Measurements from ENCODE around the gene ANKRD34A. TPM values are rescaled to one million over a fixed set of nuclear protein-coding genes. Genes with fewer than 3 reads are reported as not detected.

Gene ANKRD34A
- total and polyA plus RNA-seq, 4 experiments from 2014 or later, result 0.60 to 2.1 (median 1.8) TPM; not detected in 1

DNA sequence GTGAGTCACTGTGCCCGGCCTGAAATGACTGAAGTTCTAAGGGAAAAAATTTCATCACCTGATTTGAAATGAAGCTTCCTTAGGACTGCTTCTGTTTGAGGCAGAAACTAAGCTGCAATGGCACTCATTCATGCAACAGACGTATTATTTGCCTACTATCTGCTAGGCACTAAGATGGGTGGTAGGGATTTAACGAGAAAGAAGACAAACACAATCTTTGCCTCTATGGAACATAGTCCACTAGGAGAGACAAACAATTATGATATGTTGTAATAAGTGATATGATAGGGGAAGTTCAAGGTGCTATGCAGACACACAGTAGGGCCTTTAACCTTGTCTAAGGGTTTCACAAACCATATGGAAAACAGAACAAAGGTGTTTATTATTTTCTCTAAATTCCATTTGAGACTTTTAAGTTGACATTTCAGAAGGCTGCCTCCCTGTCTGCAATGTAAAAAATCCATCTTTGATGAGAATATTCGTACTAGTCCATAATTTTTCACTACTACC lies 17.8 kb downstream of the ANKRD34A start:
- Mint-ChIP-seq H3K27ac (peak overlapping the region in 3 of 7 donors; percentile 0 to 76 (median 25)), H3K27me3 (no peaks in the 10 kb centered on the region), H3K4me3 (no peak overlapping the region), H3K4me1 (peaks cover 26 to 51% (median 30%) of the 10 kb centered on the region in 4 donors), H3K36me3 (peaks cover 35 to 64% of the 10 kb centered on the region in 2 donors), H3K9me3 (no peaks in the 10 kb centered on the region)
- Histone ChIP-seq H3K36me3 (ENCODE audit: insufficient read depth, low read length) (peaks cover 30% of the 10 kb centered on the region), H3K27me3 (ENCODE audit: insufficient read depth, low read length) (no peaks in the 10 kb centered on the region), H3K27ac (ENCODE audit: low read depth, low read length) (no peak overlapping the region), H3K9me3 (ENCODE audit: control insufficient read depth in 1 of 2, low read length in 2 of 2) (no peaks in the 10 kb centered on the region), H3K4me3 (ENCODE audit: low read length in 2 of 2) (no peak overlapping the region), H3K4me1 (ENCODE audit: insufficient read depth, low read length) (peaks cover 35% of the 10 kb centered on the region)
- POLR2A ChIA-PET (ENCODE audit: partially characterized antibody), result interaction anchor here (2.1 kb wide), 1 partner anchor 18 kb away, joined by 5 read pairs; the partner anchor contains the start of genes ANKRD34A and POLR3GL
- CTCF ChIA-PET (ENCODE audit: partially characterized antibody), result interaction anchor here (0.6 to 1.6 kb wide), 3 partner anchors 17 to 78 kb away, joined by 3 read pairs; partner anchors contain the start of genes ANKRD34A and POLR3GL
- no peak for DNase-seq
- intact Hi-C loops (cut with micrococcal nuclease), result no loop called here

DNA sequence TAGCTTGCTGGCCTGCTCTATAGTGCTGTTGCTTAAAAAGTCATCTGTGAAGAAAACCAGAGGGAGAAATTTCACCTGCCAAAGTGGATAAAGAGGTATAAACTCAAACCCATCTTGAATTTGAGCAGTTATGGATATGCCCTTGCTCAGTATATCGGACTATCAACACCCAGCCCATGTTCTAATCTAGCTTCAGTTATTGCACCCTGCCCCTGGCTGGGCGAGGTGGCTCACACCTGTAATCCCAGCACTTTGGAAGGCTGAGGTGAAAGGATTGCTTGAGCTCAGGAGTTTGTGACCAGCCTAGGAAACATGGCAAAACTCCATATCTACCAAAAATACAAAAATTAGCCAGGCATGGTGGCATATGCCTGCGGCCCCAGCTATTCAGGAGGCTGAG lies 19.8 kb downstream of the ANKRD34A start:
- Mint-ChIP-seq H3K4me3 (no peak overlapping the region), H3K27ac (peak overlapping the region in 4 of 7 donors; percentile 3 to 42 (median 9)), H3K4me1 (peaks cover 15 to 33% (median 17%) of the 10 kb centered on the region in 4 donors), H3K27me3 (no peaks in the 10 kb centered on the region), H3K36me3 (peaks cover 30 to 64% of the 10 kb centered on the region in 2 donors), H3K9me3 (no peaks in the 10 kb centered on the region)
- ChIA-PET CTCF (ENCODE audit: partially characterized antibody) (interaction anchor here (0.7 to 1.6 kb wide), 3 partner anchors 17 to 99 kb away, joined by 3 to 5 read pairs (median 3); partner anchors contain the start of genes NUDT17 and RBM8A), POLR2A (ENCODE audit: partially characterized antibody) (interaction anchor here (2.1 to 2.7 kb wide), 2 partner anchors 17 to 26 kb away, joined by 6 to 13 read pairs; partner anchors contain the start of genes PEX11B and RBM8A)
- Histone ChIP-seq H3K27ac (ENCODE audit: low read depth, low read length) (no peak overlapping the region), H3K36me3 (ENCODE audit: insufficient read depth, low read length) (peaks cover 34% of the 10 kb centered on the region), H3K27me3 (ENCODE audit: insufficient read depth, low read length) (no peaks in the 10 kb centered on the region), H3K9me3 (ENCODE audit: control insufficient read depth in 1 of 2, low read length in 2 of 2) (no peaks in the 10 kb centered on the region), H3K4me3 (ENCODE audit: low read length in 2 of 2) (no peak overlapping the region), H3K4me1 (ENCODE audit: insufficient read depth, low read length) (peaks cover 16% of the 10 kb centered on the region)
- no peak for DNase-seq
- intact Hi-C loops (cut with micrococcal nuclease), result no loop called here

DNA sequence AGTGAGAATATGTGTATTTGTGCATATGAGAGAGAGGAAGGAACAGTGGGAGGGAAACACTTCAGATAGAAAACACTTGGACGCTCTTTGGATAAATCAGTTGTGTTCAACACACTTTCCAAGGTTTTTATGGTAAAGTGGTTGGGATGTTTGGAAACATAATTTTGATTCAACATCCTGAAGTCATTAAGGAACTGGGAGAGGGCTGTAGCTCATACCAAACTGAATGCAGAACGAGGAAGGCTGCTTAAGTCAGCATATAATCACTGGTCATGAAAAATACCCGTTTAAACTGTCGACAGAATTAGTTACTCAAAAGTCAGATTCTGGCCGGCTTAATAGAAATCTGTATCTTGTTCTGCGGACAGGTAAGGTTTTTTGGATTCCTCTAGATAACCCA lies 21.5 kb downstream of the ANKRD34A start:
- no peaks in the 10 kb centered on the region for H3K9me3 ChIP-seq (ENCODE audit: control insufficient read depth in 1 of 2, low read length in 2 of 2)
- Mint-ChIP-seq H3K27ac (peak overlapping the region in 3 of 7 donors; percentile 41 to 80 (median 42)), H3K4me1 (peaks cover 7 to 17% (median 8%) of the 10 kb centered on the region in 4 donors), H3K27me3 (no peaks in the 10 kb centered on the region), H3K4me3 (peak overlapping the region in 1 of 8 donors; percentile 63), H3K9me3 (no peaks in the 10 kb centered on the region), H3K36me3 (peaks cover 25 to 59% of the 10 kb centered on the region in 2 donors)
- H3K4me1 ChIP-seq (ENCODE audit: insufficient read depth, low read length), result peaks cover 2% of the 10 kb centered on the region
- intact Hi-C loops (cut with micrococcal nuclease), result no loop called here
- H3K27me3 ChIP-seq (ENCODE audit: insufficient read depth, low read length), result no peaks in the 10 kb centered on the region
- peaks cover 34% of the 10 kb centered on the region for H3K36me3 ChIP-seq (ENCODE audit: insufficient read depth, low read length)
- ChIA-PET POLR2A (ENCODE audit: partially characterized antibody) (interaction anchor here (1.3 to 2.7 kb wide), 4 partner anchors 11 to 34 kb away, joined by 3 to 13 read pairs (median 4); partner anchors contain the start of gene RBM8A), CTCF (ENCODE audit: partially characterized antibody) (interaction anchor here (1.9 kb wide), 1 partner anchor 34 kb away, joined by 5 read pairs; no protein-coding TSS in a partner anchor)
- no peak for DNase-seq
- no peak overlapping the region for H3K27ac ChIP-seq (ENCODE audit: low read depth, low read length)
- no peak overlapping the region for H3K4me3 ChIP-seq (ENCODE audit: low read length in 2 of 2)

DNA sequence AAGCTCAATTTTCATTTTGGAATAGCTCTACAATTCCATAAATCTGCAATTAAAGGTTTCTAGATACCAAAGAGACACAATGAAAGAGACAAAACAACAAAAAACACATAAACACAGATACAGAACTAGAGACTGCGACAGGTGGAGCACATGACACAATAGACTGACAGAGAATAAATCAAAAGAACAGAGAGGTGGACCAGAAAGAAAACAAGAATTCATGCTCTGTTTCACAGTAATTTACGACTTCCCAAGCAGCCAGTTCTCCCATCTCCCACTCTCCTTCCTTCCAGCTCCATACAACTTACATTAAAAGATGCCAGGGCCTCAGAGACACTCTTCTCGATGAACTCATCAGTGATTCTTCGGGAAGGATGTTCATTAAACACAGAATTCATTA lies 22.0 kb downstream of the ANKRD34A start:
- Histone ChIP-seq H3K27me3 (ENCODE audit: insufficient read depth, low read length) (no peaks in the 10 kb centered on the region), H3K9me3 (ENCODE audit: control insufficient read depth in 1 of 2, low read length in 2 of 2) (no peaks in the 10 kb centered on the region), H3K27ac (ENCODE audit: low read depth, low read length) (no peak overlapping the region), H3K4me1 (ENCODE audit: insufficient read depth, low read length) (no peaks in the 10 kb centered on the region), H3K36me3 (ENCODE audit: insufficient read depth, low read length) (peaks cover 33% of the 10 kb centered on the region), H3K4me3 (ENCODE audit: low read length in 2 of 2) (no peak overlapping the region)
- no peak overlapping the region for H3K4me3 Mint-ChIP-seq
- no peaks in the 10 kb centered on the region for H3K9me3 Mint-ChIP-seq
- H3K36me3 Mint-ChIP-seq, result peaks cover 25 to 62% of the 10 kb centered on the region in 2 donors
- ChIA-PET CTCF (ENCODE audit: partially characterized antibody) (interaction anchor here (1.9 kb wide), 1 partner anchor 35 kb away, joined by 5 read pairs; no protein-coding TSS in a partner anchor), POLR2A (ENCODE audit: partially characterized antibody) (interaction anchor here (1.3 to 2.7 kb wide), 3 partner anchors 10 to 35 kb away, joined by 3 to 13 read pairs (median 5); partner anchors contain the start of gene RBM8A)
- no peaks in the 10 kb centered on the region for H3K27me3 Mint-ChIP-seq
- H3K4me1 Mint-ChIP-seq, result peaks cover 6 to 17% (median 8%) of the 10 kb centered on the region in 4 donors
- no peak for DNase-seq
- intact Hi-C loops (cut with micrococcal nuclease), result no loop called here
- peak overlapping the region in 3 of 7 donors; percentile 25 to 45 (median 42) for H3K27ac Mint-ChIP-seq

DNA sequence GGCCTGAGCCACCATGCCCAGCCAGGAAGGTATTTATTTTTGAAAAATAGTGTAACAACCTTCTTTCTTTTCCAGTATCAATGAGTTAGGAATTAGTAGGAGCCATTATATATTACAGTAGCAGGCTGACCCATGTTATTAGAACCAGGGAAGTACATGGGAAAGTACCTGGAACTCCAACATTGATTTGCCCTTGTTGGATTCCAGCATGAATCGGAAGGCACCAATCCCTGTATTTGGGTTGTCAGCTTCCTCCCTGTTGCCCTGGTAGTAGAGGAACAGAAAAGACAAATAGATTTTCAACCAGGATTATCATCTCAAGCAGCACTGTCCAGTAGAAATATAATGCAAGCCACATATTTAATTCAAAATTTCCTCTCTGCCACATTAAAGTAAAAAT lies 26.9 kb downstream of the ANKRD34A start:
- DNase-seq, result no peak
- POLR2A ChIA-PET (ENCODE audit: partially characterized antibody), result interaction anchor here (1.6 to 2.0 kb wide), 3 partner anchors 10 to 18 kb away, joined by 5 to 16 read pairs (median 9); partner anchors contain the start of genes PEX11B and RBM8A
- H3K4me3 Mint-ChIP-seq, result no peak overlapping the region
- Histone ChIP-seq H3K27me3 (ENCODE audit: insufficient read depth, low read length) (no peaks in the 10 kb centered on the region), H3K9me3 (ENCODE audit: control insufficient read depth in 1 of 2, low read length in 2 of 2) (no peaks in the 10 kb centered on the region), H3K27ac (ENCODE audit: low read depth, low read length) (no peak overlapping the region), H3K36me3 (ENCODE audit: insufficient read depth, low read length) (peaks cover 26% of the 10 kb centered on the region), H3K4me3 (ENCODE audit: low read length in 2 of 2) (no peak overlapping the region), H3K4me1 (ENCODE audit: insufficient read depth, low read length) (peaks cover 16% of the 10 kb centered on the region)
- no peaks in the 10 kb centered on the region for H3K27me3 Mint-ChIP-seq
- no peaks in the 10 kb centered on the region for H3K9me3 Mint-ChIP-seq
- peaks cover 10 to 20% (median 13%) of the 10 kb centered on the region in 4 donors for H3K4me1 Mint-ChIP-seq
- H3K27ac Mint-ChIP-seq, result peak overlapping the region in 1 of 7 donors; percentile 70
- CTCF ChIA-PET (ENCODE audit: partially characterized antibody), result interaction anchor here (1.6 kb wide), 1 partner anchor 92 kb away, joined by 3 read pairs; the partner anchor contains the start of gene NUDT17
- peaks cover 32 to 53% of the 10 kb centered on the region in 2 donors for H3K36me3 Mint-ChIP-seq
- intact Hi-C loops (cut with micrococcal nuclease), result no loop called here

DNA sequence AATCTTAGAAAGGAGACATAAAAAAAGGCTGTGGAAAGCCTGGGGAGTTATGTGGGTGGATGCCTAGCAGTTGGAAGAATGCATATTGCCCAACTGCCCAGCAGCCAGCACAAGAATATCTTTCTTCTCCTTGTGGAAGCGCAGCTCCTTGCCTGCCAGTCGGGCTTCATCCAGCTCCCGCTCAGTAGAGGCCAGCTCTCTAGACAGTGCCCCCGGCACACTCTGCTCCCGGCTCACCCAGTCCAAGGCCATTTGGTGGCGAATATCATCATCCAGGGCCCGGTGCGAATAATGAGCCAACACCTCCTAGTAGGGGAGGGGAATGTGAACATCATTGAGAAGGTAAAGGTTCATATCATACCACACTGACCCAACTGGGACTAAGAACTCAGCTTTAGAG lies 28.1 kb downstream of the ANKRD34A start:
- DNase-seq, result no peak
- H3K4me3 Mint-ChIP-seq, result no peak overlapping the region
- peak overlapping the region in 2 of 7 donors; percentile 31 to 61 for H3K27ac Mint-ChIP-seq
- CTCF ChIA-PET (ENCODE audit: partially characterized antibody), result interaction anchor here (0.8 to 1.6 kb wide), 2 partner anchors 91 to 96 kb away, joined by 3 read pairs; partner anchors contain the start of gene NUDT17
- no peak overlapping the region for H3K4me3 ChIP-seq (ENCODE audit: low read length in 2 of 2)
- POLR2A ChIA-PET (ENCODE audit: partially characterized antibody), result interaction anchor here (1.9 to 2.0 kb wide), 3 partner anchors 9 to 22 kb away, joined by 5 to 16 read pairs (median 8); partner anchors contain the start of genes LIX1L, PEX11B and RBM8A
- H3K27me3 ChIP-seq (ENCODE audit: insufficient read depth, low read length), result no peaks in the 10 kb centered on the region
- H3K27me3 Mint-ChIP-seq, result no peaks in the 10 kb centered on the region
- H3K4me1 Mint-ChIP-seq, result peaks cover 16 to 30% (median 22%) of the 10 kb centered on the region in 4 donors
- no peaks in the 10 kb centered on the region for H3K9me3 Mint-ChIP-seq
- H3K36me3 ChIP-seq (ENCODE audit: insufficient read depth, low read length), result peaks cover 17% of the 10 kb centered on the region
- intact Hi-C loops (cut with micrococcal nuclease), result no loop called here
- H3K27ac ChIP-seq (ENCODE audit: low read depth, low read length), result no peak overlapping the region
- H3K9me3 ChIP-seq (ENCODE audit: control insufficient read depth in 1 of 2, low read length in 2 of 2), result no peaks in the 10 kb centered on the region
- peaks cover 22 to 47% of the 10 kb centered on the region in 2 donors for H3K36me3 Mint-ChIP-seq
- H3K4me1 ChIP-seq (ENCODE audit: insufficient read depth, low read length), result peaks cover 24% of the 10 kb centered on the region

DNA sequence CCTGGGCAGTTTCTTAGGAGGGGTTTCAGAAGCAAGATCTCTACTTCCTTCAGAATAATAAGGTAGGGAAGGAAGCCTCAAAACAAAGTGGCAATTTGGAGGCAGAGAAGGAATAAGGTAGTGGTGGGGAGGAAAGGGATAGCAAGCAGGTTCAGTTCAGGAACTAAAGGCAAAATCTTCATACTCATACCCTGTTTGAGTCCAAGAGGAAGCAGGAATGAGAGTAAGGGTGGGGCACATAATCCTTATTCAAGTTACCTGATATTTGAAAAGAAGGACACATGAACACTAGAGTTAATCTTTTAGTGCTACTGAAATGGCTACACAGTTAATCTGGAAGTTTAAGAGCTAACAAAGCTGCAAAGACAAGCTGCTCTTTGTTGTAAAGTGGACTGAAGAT lies 28.7 kb downstream of the ANKRD34A start:
- Histone ChIP-seq H3K36me3 (ENCODE audit: insufficient read depth, low read length) (peaks cover 17% of the 10 kb centered on the region), H3K27ac (ENCODE audit: low read depth, low read length) (no peak overlapping the region), H3K4me3 (ENCODE audit: low read length in 2 of 2) (no peak overlapping the region), H3K4me1 (ENCODE audit: insufficient read depth, low read length) (peaks cover 24% of the 10 kb centered on the region), H3K9me3 (ENCODE audit: control insufficient read depth in 1 of 2, low read length in 2 of 2) (no peaks in the 10 kb centered on the region), H3K27me3 (ENCODE audit: insufficient read depth, low read length) (no peaks in the 10 kb centered on the region)
- Mint-ChIP-seq H3K27me3 (no peaks in the 10 kb centered on the region), H3K4me3 (no peak overlapping the region), H3K4me1 (peaks cover 16 to 33% (median 26%) of the 10 kb centered on the region in 4 donors), H3K9me3 (no peaks in the 10 kb centered on the region), H3K36me3 (peaks cover 22 to 44% of the 10 kb centered on the region in 2 donors), H3K27ac (peak overlapping the region in 4 of 7 donors; percentile 27 to 64 (median 49))
- ChIA-PET CTCF (ENCODE audit: partially characterized antibody) (no interaction called here), POLR2A (ENCODE audit: partially characterized antibody) (interaction anchor here (1.9 to 2.0 kb wide), 2 partner anchors 8 to 23 kb away, joined by 8 to 16 read pairs; partner anchors contain the start of genes LIX1L and RBM8A)
- intact Hi-C loops (cut with micrococcal nuclease), result no loop called here
- DNase-seq, result no peak
